Left lung (tissue), 10 donors: ENCODE measurements around the gene ZNF423. TPM values are rescaled to one million over a fixed set of nuclear protein-coding genes. Genes with fewer than 3 reads are reported as not detected.

Experiments
- ATAC-seq: fragments of 200-7000 bp; cut with Tn5 transposase; one replicate; pipeline ENCODE4 v1.9.1; 2020; ENCODE audit warnings: moderate library complexity
- DNase-seq, 4 donors: peaks; one replicate each; pipeline ENCODE4 v3.0.0-alpha.2; 2013 to 2020
- H3K27ac ChIP-seq, 2 donors: fragments of 200-600 bp; sonication (generic) in 1 of 2; one replicate each; pipeline versions ENCODE4 v1.5.0 to v1.8.0; 2020 to 2021
- H3K27me3 ChIP-seq, 2 donors: fragments of 200-600 bp; sonication (generic) in 1 of 2; one replicate each; pipeline versions ENCODE4 v1.5.0 to v1.8.0; 2020 to 2021
- H3K36me3 ChIP-seq, 2 donors: fragments of 200-600 bp; sonication (generic) in 1 of 2; one replicate each; pipeline versions ENCODE4 v1.5.0 to v1.8.0; 2020 to 2021
- H3K4me1 ChIP-seq, 2 donors: fragments of 200-600 bp; one replicate each; pipeline ENCODE4 v1.8.0; 2021
- H3K4me3 ChIP-seq, 2 donors: fragments of 200-600 bp; sonication (generic) in 1 of 2; one replicate each; pipeline versions ENCODE4 v1.5.0 to v1.8.0; 2020 to 2021; ENCODE audit warnings: mild to moderate bottlenecking in 1 of 2
- H3K9me3 ChIP-seq, 2 donors: fragments of 200-600 bp; sonication (generic) in 1 of 2; one replicate each; pipeline versions ENCODE4 v1.5.0 to v1.8.0; 2020 to 2021
- intact Hi-C, 2 donors: fragments of 100-400 bp; cut with DNase I; formaldehyde crosslinking; loops; one replicate each; pipeline versions ENCODE4 v1.11.2 to v1.14.2; 2022
- polyA plus RNA-seq, 6 donors: library from polyadenylated mRNA; unstranded; fragments of 120-200 nt; gene quantifications; one replicate each; pipeline ENCODE4 v1.2.1, GENCODE V29; 2013; ENCODE audit not compliant: insufficient read length in 6 of 6
- total RNA-seq, 2 donors: library from RNA; stranded (reverse); fragmentation: NEBNext Ultra II Directional; extraction: Animal tissue kit (Norgen Biotek cat#: 25700); gene quantifications; one replicate each; pipeline ENCODE4 v1.2.1, GENCODE V29; 2021
- TF ChIP-seq, protein P1 (sequence below), 2 donors: fragments of 200-600 bp; sonication (generic) in 1 of 2; IDR thresholded peaks; one replicate each; pipeline versions ENCODE4 v1.5.0 to v1.8.0; 2021; ENCODE audit warnings: antibody characterized with exemption in 2 of 2
- donor health status: DM: no; HTN: yes; CAD: no.
- donor health status: DM: no; HTN: no; CAD: no.

Gene ZNF423
- total and polyA plus RNA-seq, 8 donors: 7.8 to 30.5 (median 26.6) TPM

DNA sequence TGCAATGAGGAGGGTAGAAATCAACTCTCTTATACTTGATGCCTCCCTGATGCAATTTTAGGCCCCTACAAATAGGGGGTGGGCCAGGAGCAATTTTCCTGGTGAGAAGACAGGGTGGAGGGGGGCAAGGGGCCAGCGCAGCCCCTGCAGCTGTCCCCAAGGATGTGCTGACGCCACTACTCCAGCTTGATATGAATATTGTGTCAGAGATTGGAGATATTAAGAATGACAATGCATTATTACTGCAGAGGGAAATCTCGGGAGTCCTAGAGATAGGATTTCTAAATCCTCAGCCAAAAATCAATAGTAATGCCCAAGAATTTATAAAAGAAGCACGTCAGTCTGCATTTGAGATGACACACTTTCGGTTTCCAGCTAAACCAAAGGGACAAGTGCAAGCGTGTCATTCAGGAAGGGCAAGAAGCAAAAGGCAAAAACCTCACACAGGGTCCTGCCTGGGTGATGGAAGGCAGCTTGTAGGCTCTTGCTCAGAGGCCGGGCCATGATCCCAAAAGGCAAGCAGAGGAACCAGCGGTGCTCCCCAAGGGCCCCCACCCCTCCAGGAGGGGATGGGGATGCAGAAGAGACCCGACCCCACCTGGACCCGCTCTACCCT, 303.5 kb downstream of the ZNF423 start:
- Histone ChIP-seq H3K4me3 (no peak overlapping the region), H3K27ac (no peak overlapping the region), H3K27me3 (no peaks in the 10 kb centered on the region), H3K9me3 (no peaks in the 10 kb centered on the region), H3K4me1 (no peaks in the 10 kb centered on the region), H3K36me3 (no peaks in the 10 kb centered on the region)
- ATAC-seq: no peak
- TF ChIP-seq, protein P1, sequence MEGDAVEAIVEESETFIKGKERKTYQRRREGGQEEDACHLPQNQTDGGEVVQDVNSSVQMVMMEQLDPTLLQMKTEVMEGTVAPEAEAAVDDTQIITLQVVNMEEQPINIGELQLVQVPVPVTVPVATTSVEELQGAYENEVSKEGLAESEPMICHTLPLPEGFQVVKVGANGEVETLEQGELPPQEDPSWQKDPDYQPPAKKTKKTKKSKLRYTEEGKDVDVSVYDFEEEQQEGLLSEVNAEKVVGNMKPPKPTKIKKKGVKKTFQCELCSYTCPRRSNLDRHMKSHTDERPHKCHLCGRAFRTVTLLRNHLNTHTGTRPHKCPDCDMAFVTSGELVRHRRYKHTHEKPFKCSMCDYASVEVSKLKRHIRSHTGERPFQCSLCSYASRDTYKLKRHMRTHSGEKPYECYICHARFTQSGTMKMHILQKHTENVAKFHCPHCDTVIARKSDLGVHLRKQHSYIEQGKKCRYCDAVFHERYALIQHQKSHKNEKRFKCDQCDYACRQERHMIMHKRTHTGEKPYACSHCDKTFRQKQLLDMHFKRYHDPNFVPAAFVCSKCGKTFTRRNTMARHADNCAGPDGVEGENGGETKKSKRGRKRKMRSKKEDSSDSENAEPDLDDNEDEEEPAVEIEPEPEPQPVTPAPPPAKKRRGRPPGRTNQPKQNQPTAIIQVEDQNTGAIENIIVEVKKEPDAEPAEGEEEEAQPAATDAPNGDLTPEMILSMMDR (IDR thresholded peaks at IDR 0.05): no peak
- intact Hi-C loops: no loop called here
- no peak for DNase-seq

DNA sequence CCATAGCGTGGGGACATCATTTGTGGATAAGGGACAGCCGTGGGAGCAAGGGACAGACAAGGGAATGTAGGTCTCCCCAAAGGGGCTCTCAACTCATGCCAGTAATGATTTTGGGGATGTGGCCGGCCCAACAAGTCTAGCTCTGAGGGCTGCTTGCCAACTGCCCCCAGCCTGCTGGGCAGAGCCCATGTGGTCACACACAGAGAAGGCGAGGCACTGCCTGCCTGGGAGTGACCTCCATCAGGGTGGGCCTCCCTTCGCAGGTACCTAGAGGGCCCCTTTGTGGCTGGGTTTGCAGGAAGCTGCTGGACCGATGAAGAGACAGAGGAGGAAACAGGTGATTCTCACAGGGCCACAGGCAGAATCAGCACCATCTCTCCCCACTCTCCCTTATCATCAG, 305.2 kb downstream of the ZNF423 start:
- Histone ChIP-seq H3K36me3 (no peaks in the 10 kb centered on the region), H3K4me3 (no peak overlapping the region), H3K4me1 (no peaks in the 10 kb centered on the region), H3K27ac (no peak overlapping the region), H3K27me3 (no peaks in the 10 kb centered on the region), H3K9me3 (no peaks in the 10 kb centered on the region)
- DNase-seq (no peak), ATAC-seq (no peak)
- TF ChIP-seq, protein P1 (IDR thresholded peaks at IDR 0.05): no peak
- intact Hi-C loops: no loop called here

GRCh38 chr16:49550140-49550539, 305.8 kb downstream of the ZNF423 start:
- Histone ChIP-seq H3K4me3 (no peak overlapping the region), H3K36me3 (no peaks in the 10 kb centered on the region), H3K4me1 (no peaks in the 10 kb centered on the region), H3K27ac (no peak overlapping the region), H3K27me3 (no peaks in the 10 kb centered on the region), H3K9me3 (no peaks in the 10 kb centered on the region)
- no peak for ATAC-seq
- intact Hi-C loops: no loop called here
- no peak for DNase-seq
- TF ChIP-seq, protein P1 (IDR thresholded peaks at IDR 0.05): no peak

DNA sequence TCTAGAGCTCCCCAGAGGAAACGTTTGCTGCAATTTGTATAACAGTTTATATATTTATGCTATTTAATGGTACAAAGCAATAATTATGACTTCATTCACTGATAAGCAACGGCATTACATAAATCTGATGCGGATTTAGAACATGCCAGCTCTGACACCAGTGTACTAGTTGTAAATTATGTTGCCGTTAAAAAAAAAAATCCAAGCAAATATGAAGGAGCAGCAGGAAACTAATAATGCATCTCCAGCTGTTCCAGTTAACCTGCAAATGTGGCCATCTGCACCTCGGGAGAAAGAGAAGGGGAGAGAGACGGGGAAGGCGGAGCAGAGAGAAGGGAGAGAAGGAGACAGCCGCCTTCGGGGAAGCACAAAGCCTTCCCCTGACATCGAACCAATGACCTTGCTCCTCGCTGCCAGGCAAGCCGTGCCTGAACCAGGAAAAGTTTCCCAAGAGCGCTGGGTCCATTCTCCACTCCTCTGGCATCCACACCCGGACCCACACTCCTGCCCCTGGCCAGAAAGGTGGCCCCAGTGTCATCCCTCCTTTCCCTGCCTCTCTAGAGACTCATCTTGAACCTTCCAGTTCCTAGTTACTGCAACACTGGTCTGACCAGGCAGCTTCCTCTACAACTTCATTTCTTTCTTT, 307.5 kb downstream of the ZNF423 start:
- no peak for DNase-seq
- no peaks in the 10 kb centered on the region for H3K36me3 ChIP-seq

GRCh38 chr16:49547448-49547847, 308.5 kb downstream of the ZNF423 start:
- ATAC-seq: no peak
- no peaks in the 10 kb centered on the region for H3K9me3 ChIP-seq
- TF ChIP-seq, protein P1 (IDR thresholded peaks at IDR 0.05): no peak
- DNase-seq: no peak
- intact Hi-C loops: no loop called here
- H3K27me3 ChIP-seq: no peaks in the 10 kb centered on the region
- no peak overlapping the region for H3K27ac ChIP-seq
- H3K4me3 ChIP-seq: no peak overlapping the region
- H3K36me3 ChIP-seq: no peaks in the 10 kb centered on the region
- no peaks in the 10 kb centered on the region for H3K4me1 ChIP-seq

More for the DNA sequence above, 307.5 kb downstream of the ZNF423 start:
- Histone ChIP-seq H3K4me1 (no peaks in the 10 kb centered on the region), H3K9me3 (no peaks in the 10 kb centered on the region), H3K27me3 (no peaks in the 10 kb centered on the region), H3K27ac (no peak overlapping the region), H3K4me3 (no peak overlapping the region)
- ATAC-seq: no peak
- intact Hi-C loops: no loop called here
- TF ChIP-seq, protein P1 (IDR thresholded peaks at IDR 0.05): no peak
